ENCODE data around the gene TNP2. TPM values are rescaled to one million over a fixed set of nuclear protein-coding genes. Genes with fewer than 3 reads are reported as not detected.

Gene TNP2
- total and polyA plus RNA-seq, 2 experiments from 2014 or later = not detected

- Histone ChIP-seq H3K9me2 (ENCODE audit: insufficient read depth) (no peaks in the 10 kb centered on the region), H3K36me3 (ENCODE audit: insufficient read depth) (no peaks in the 10 kb centered on the region), H3K4me2 (peak overlapping the region; percentile 48), H3K4me3 (no peak overlapping the region), H3F3A (replicated peaks; ENCODE audit: low read depth) (peaks cover 7% of the 10 kb centered on the region; the same call in 1 of the 2 replicates), H3K27ac (ENCODE audit: low read depth) (no peak overlapping the region), H4K20me1 (replicated peaks; ENCODE audit: insufficient read depth) (no peaks in the 10 kb centered on the region), H3K79me2 (replicated peaks; ENCODE audit: insufficient read depth) (no peaks in the 10 kb centered on the region), H3K27me3 (ENCODE audit: insufficient read depth) (no peaks in the 10 kb centered on the region), H3K4me1 (ENCODE audit: insufficient read depth) (peaks cover 17% of the 10 kb centered on the region), H2AFZ (peak overlapping the region; percentile 96)
- ATAC-seq (peak; percentile 91), DNase-seq (ENCODE audit: low spot score) (peak; percentile 70)
- Mint-ChIP-seq H3K9me3 (no peaks in the 10 kb centered on the region), H3K27me3 (ENCODE audit: insufficient read depth, low read depth, poor library complexity) (no peaks in the 10 kb centered on the region), H3K36me3 (ENCODE audit: low read depth) (no peaks in the 10 kb centered on the region), H3K27ac (no peak overlapping the region), H3K4me3 (no peak overlapping the region), H3K4me1 (peaks cover 14% of the 10 kb centered on the region)
- no peak for TF ChIP-seq ETS1 (IDR thresholded peaks at IDR 0.05)
- TF ChIP-seq CREB1 (CRISPR knock-in tag; IDR thresholded peaks at IDR 0.05; ENCODE audit: low read depth) = no peak
- no peak for TF ChIP-seq JUNB (IDR thresholded peaks at IDR 0.05; ENCODE audit: unreplicated experiment)
- no peak for TF ChIP-seq ZNF331 (CRISPR knock-in tag; IDR thresholded peaks at IDR 0.05; ENCODE audit: low read depth)
- no peak for TF ChIP-seq STAT1 (IDR thresholded peaks at IDR 0.05; ENCODE audit: unreplicated experiment)
- no peak for TF ChIP-seq ZNF462 (CRISPR knock-in tag; IDR thresholded peaks at IDR 0.05)
- TF ChIP-seq NANOG (IDR thresholded peaks at IDR 0.05; ENCODE audit: borderline replicate concordance) = no peak
Measured at GRCh38 chr16:11297492-11298142, 28.5 kb upstream of the TNP2 start.
